HUES6 (cell line): Measurements from ENCODE around the gene C17orf67.

Experiments used
- H3K27ac ChIP-seq: 2 replicates; pipeline ENCODE4 v1.7.0; 2013; ENCODE audit warnings: low read depth, mild to moderate bottlenecking, low read length, inconsistent platforms
- H3K27me3 ChIP-seq: 2 replicates; pipeline ENCODE4 v1.6.1; 2013; ENCODE audit warnings: low read length; ENCODE audit not compliant: control insufficient read depth, insufficient read depth
- H3K36me3 ChIP-seq: 2 replicates; pipeline ENCODE4 v1.6.1; 2013; ENCODE audit warnings: low read length; ENCODE audit not compliant: control insufficient read depth, insufficient read depth
- H3K4me1 ChIP-seq: 2 replicates; pipeline ENCODE4 v1.6.1; 2013; ENCODE audit warnings: low read length; ENCODE audit not compliant: control insufficient read depth, insufficient read depth
- H3K4me3 ChIP-seq: 2 replicates; pipeline ENCODE4 v1.5.1; 2013; ENCODE audit warnings: low read depth, low read length
- H3K9ac ChIP-seq: one replicate; pipeline ENCODE4 v1.6.1; 2013; ENCODE audit warnings: mild to moderate bottlenecking, low read length
- H3K9me3 ChIP-seq: 2 replicates; pipeline ENCODE4 v1.6.1; 2013; ENCODE audit warnings: low read depth, low read length; ENCODE audit not compliant: control insufficient read depth, insufficient read depth

C17orf67 gene

GRCh38 chr17:56807723-56808122, 26.0 kb downstream of the C17orf67 start:
- Histone ChIP-seq H3K9me3 (no peaks in the 10 kb centered on the region), H3K4me3 (no peak overlapping the region), H3K4me1 (no peaks in the 10 kb centered on the region), H3K27me3 (no peaks in the 10 kb centered on the region), H3K27ac (no peak overlapping the region), H3K9ac (no peak overlapping the region), H3K36me3 (no peaks in the 10 kb centered on the region)

- H3K9ac ChIP-seq, result no peak overlapping the region
- no peaks in the 10 kb centered on the region for H3K4me1 ChIP-seq
- H3K36me3 ChIP-seq, result no peaks in the 10 kb centered on the region
- H3K27me3 ChIP-seq, result no peaks in the 10 kb centered on the region
- no peak overlapping the region for H3K27ac ChIP-seq
- no peaks in the 10 kb centered on the region for H3K9me3 ChIP-seq
- H3K4me3 ChIP-seq, result no peak overlapping the region
Measured at GRCh38 chr17:56806949-56807348, 26.8 kb downstream of the C17orf67 start.

GRCh38 chr17:56804454-56804853, 29.3 kb downstream of the C17orf67 start:
- H3K27me3 ChIP-seq, result no peaks in the 10 kb centered on the region
- H3K4me3 ChIP-seq, result no peak overlapping the region
- H3K36me3 ChIP-seq, result no peaks in the 10 kb centered on the region
- no peak overlapping the region for H3K27ac ChIP-seq
- no peaks in the 10 kb centered on the region for H3K4me1 ChIP-seq
- H3K9me3 ChIP-seq, result no peaks in the 10 kb centered on the region
- H3K9ac ChIP-seq, result no peak overlapping the region

GRCh38 chr17:56803071-56803470, 30.6 kb downstream of the C17orf67 start:
- no peaks in the 10 kb centered on the region for H3K27me3 ChIP-seq

GRCh38 chr17:56801459-56802178, 32.1 kb downstream of the C17orf67 start:
- Histone ChIP-seq H3K9ac (no peak overlapping the region), H3K9me3 (no peaks in the 10 kb centered on the region), H3K27me3 (no peaks in the 10 kb centered on the region), H3K4me3 (no peak overlapping the region), H3K36me3 (no peaks in the 10 kb centered on the region), H3K4me1 (peaks cover 5% of the 10 kb centered on the region; the same call in 1 of the 2 replicates), H3K27ac (no peak overlapping the region)

More at GRCh38 chr17:56803071-56803470, 30.6 kb downstream of the C17orf67 start:
- Histone ChIP-seq H3K9me3 (no peaks in the 10 kb centered on the region), H3K36me3 (no peaks in the 10 kb centered on the region), H3K9ac (no peak overlapping the region), H3K4me3 (no peak overlapping the region), H3K27ac (no peak overlapping the region), H3K4me1 (peaks cover 5% of the 10 kb centered on the region; the same call in 1 of the 2 replicates)

GRCh38 chr17:56798916-56799315, 34.8 kb downstream of the C17orf67 start:
- Histone ChIP-seq H3K9me3 (no peaks in the 10 kb centered on the region), H3K4me1 (peaks cover 5% of the 10 kb centered on the region; the same call in 1 of the 2 replicates), H3K9ac (no peak overlapping the region), H3K4me3 (no peak overlapping the region; the same call in 1 of the 2 replicates), H3K36me3 (no peaks in the 10 kb centered on the region), H3K27me3 (no peaks in the 10 kb centered on the region), H3K27ac (no peak overlapping the region)

GRCh38 chr17:56796536-56796935, 37.2 kb downstream of the C17orf67 start:
- H3K9ac ChIP-seq, result no peak overlapping the region
- H3K36me3 ChIP-seq, result no peaks in the 10 kb centered on the region
- no peaks in the 10 kb centered on the region for H3K9me3 ChIP-seq
- no peak overlapping the region for H3K4me3 ChIP-seq
- peaks cover 5% of the 10 kb centered on the region; the same call in 1 of the 2 replicates for H3K4me1 ChIP-seq
- no peaks in the 10 kb centered on the region for H3K27me3 ChIP-seq
- no peak overlapping the region for H3K27ac ChIP-seq

GRCh38 chr17:56795221-56795865, 38.4 kb downstream of the C17orf67 start:
- no peaks in the 10 kb centered on the region for H3K9me3 ChIP-seq
- no peaks in the 10 kb centered on the region for H3K36me3 ChIP-seq
- H3K27me3 ChIP-seq, result no peaks in the 10 kb centered on the region
- H3K4me3 ChIP-seq, result no peak overlapping the region
- H3K4me1 ChIP-seq, result peaks cover 5% of the 10 kb centered on the region; the same call in 1 of the 2 replicates
- H3K27ac ChIP-seq, result no peak overlapping the region
- no peak overlapping the region for H3K9ac ChIP-seq

- H3K27ac ChIP-seq, result no peak overlapping the region
- H3K9me3 ChIP-seq, result no peaks in the 10 kb centered on the region
- H3K9ac ChIP-seq, result no peak overlapping the region
- H3K36me3 ChIP-seq, result no peaks in the 10 kb centered on the region
- no peak overlapping the region for H3K4me3 ChIP-seq
- peaks cover 2% of the 10 kb centered on the region; the same call in 1 of the 2 replicates for H3K4me1 ChIP-seq
- no peaks in the 10 kb centered on the region for H3K27me3 ChIP-seq
Measured at GRCh38 chr17:56793957-56794356, 39.8 kb downstream of the C17orf67 start.

- H3K9ac ChIP-seq, result no peak overlapping the region
- H3K27ac ChIP-seq, result no peak overlapping the region
- no peaks in the 10 kb centered on the region for H3K36me3 ChIP-seq
- H3K4me1 ChIP-seq, result no peaks in the 10 kb centered on the region
- H3K4me3 ChIP-seq, result no peak overlapping the region
- no peaks in the 10 kb centered on the region for H3K27me3 ChIP-seq
- no peaks in the 10 kb centered on the region for H3K9me3 ChIP-seq
Measured at GRCh38 chr17:56793531-56793930, 40.2 kb downstream of the C17orf67 start.

GRCh38 chr17:56792267-56792666, 41.5 kb downstream of the C17orf67 start:
- Histone ChIP-seq H3K9me3 (no peaks in the 10 kb centered on the region), H3K4me3 (no peak overlapping the region)

More at GRCh38 chr17:56792267-56792666, 41.5 kb downstream of the C17orf67 start:
- H3K27ac ChIP-seq, result no peak overlapping the region
- no peak overlapping the region for H3K9ac ChIP-seq
- no peaks in the 10 kb centered on the region for H3K4me1 ChIP-seq
- no peaks in the 10 kb centered on the region for H3K36me3 ChIP-seq
- no peaks in the 10 kb centered on the region for H3K27me3 ChIP-seq
